ENCODE data around the gene GEMIN7. TPM values are rescaled to one million over a fixed set of nuclear protein-coding genes. Genes with fewer than 3 reads are reported as not detected.

GEMIN7 gene
- total and polyA plus RNA-seq, 9 donors, result 13.8 to 25.3 (median 21.4) TPM

GRCh38 chr19:45096700-45097099 lies 17.6 kb downstream of the GEMIN7 start:
- Histone ChIP-seq H3K27me3 (ENCODE audit: control insufficient read depth, insufficient read depth, low read length) (no peaks in the 10 kb centered on the region), H3K4me3 (ENCODE audit: low read length) (no peak overlapping the region), H3K27ac (ENCODE audit: low read length) (no peak overlapping the region), H3K4me1 (ENCODE audit: control insufficient read depth, insufficient read depth, low read length) (peaks cover 62% of the 10 kb centered on the region), H3K36me3 (ENCODE audit: control insufficient read depth, insufficient read depth, low read length) (peaks cover 10% of the 10 kb centered on the region), H3K9me3 (replicated peaks; ENCODE audit: control insufficient read depth, low read depth, low read length) (no peaks in the 10 kb centered on the region)
- whole genome bisulfite sequencing (ENCODE audit: insufficient coverage), result 85% methylated on average over 7 of the region's 7 CpGs
- DNase-seq, result no peak

- WGBS (ENCODE audit: insufficient coverage), result 75% methylated on average over 5 of the region's 7 CpGs
- no peak for DNase-seq
- Histone ChIP-seq H3K9me3 (replicated peaks; ENCODE audit: control insufficient read depth, low read depth, low read length) (no peaks in the 10 kb centered on the region), H3K36me3 (ENCODE audit: control insufficient read depth, insufficient read depth, low read length) (peaks cover 10% of the 10 kb centered on the region), H3K4me3 (ENCODE audit: low read length) (no peak overlapping the region), H3K4me1 (ENCODE audit: control insufficient read depth, insufficient read depth, low read length) (peaks cover 68% of the 10 kb centered on the region), H3K27me3 (ENCODE audit: control insufficient read depth, insufficient read depth, low read length) (no peaks in the 10 kb centered on the region), H3K27ac (ENCODE audit: low read length) (no peak overlapping the region)
These were observed 18.4 kb downstream of the GEMIN7 start for GRCh38 chr19:45097450-45097775.

DNA sequence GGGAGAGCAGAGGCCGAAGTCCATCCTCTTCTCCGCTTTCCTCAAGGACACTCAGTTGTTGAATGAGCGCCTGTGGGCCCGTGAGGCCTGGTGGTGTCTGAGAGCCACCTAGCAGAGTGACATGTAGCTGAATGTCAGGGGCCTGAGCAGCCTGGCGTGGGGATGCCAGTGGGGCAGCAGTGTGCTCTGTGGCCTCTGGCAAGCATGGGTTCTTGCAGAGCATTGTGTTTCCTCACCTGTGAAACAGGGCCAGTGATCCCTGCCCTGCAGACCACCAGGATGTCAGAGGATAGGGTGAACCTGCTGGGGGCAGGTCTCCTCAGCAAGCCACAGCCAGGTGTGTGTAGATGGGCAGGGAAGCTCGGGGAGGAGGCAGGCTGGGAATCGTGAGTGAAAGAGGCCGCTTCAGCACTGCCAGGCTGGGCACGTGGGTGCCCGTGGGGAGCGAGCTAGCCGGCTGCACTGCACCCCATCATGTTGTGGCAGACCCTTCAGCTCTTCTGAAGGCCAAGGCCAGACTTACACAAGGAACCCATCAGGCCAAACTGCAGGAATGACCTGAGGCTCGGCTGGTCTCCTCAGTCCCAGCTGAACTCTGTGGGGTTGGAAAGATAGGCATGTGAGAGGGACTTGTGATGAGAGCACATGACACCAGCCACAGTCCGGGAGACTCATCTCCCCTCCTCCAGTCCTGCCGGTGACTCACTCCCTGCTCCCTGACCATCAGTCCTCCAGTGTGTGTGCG lies 18.9 kb downstream of the GEMIN7 start:
- H3K36me3 ChIP-seq (ENCODE audit: control insufficient read depth, insufficient read depth, low read length), result peaks cover 10% of the 10 kb centered on the region
- H3K4me3 ChIP-seq (ENCODE audit: low read length), result no peak overlapping the region
- no peak overlapping the region for H3K27ac ChIP-seq (ENCODE audit: low read length)
- peak; percentile 45 for DNase-seq
- H3K27me3 ChIP-seq (ENCODE audit: control insufficient read depth, insufficient read depth, low read length), result no peaks in the 10 kb centered on the region
- H3K4me1 ChIP-seq (ENCODE audit: control insufficient read depth, insufficient read depth, low read length), result peaks cover 74% of the 10 kb centered on the region
- 78% methylated on average over 13 of the region's 16 CpGs for WGBS (ENCODE audit: insufficient coverage)
- no peaks in the 10 kb centered on the region for H3K9me3 ChIP-seq (replicated peaks; ENCODE audit: control insufficient read depth, low read depth, low read length)

GRCh38 chr19:45098521-45099466 lies 19.7 kb downstream of the GEMIN7 start:
- H3K27ac ChIP-seq (ENCODE audit: low read length), result peak overlapping the region; percentile 78
- H3K4me3 ChIP-seq (ENCODE audit: low read length), result no peak overlapping the region
- WGBS (ENCODE audit: insufficient coverage), result 44% methylated on average over 12 of the region's 15 CpGs
- H3K36me3 ChIP-seq (ENCODE audit: control insufficient read depth, insufficient read depth, low read length), result peaks cover 10% of the 10 kb centered on the region
- peaks cover 79% of the 10 kb centered on the region for H3K4me1 ChIP-seq (ENCODE audit: control insufficient read depth, insufficient read depth, low read length)
- H3K9me3 ChIP-seq (replicated peaks; ENCODE audit: control insufficient read depth, low read depth, low read length), result no peaks in the 10 kb centered on the region
- no peaks in the 10 kb centered on the region for H3K27me3 ChIP-seq (ENCODE audit: control insufficient read depth, insufficient read depth, low read length)
- DNase-seq, result peak; percentile 60

DNA sequence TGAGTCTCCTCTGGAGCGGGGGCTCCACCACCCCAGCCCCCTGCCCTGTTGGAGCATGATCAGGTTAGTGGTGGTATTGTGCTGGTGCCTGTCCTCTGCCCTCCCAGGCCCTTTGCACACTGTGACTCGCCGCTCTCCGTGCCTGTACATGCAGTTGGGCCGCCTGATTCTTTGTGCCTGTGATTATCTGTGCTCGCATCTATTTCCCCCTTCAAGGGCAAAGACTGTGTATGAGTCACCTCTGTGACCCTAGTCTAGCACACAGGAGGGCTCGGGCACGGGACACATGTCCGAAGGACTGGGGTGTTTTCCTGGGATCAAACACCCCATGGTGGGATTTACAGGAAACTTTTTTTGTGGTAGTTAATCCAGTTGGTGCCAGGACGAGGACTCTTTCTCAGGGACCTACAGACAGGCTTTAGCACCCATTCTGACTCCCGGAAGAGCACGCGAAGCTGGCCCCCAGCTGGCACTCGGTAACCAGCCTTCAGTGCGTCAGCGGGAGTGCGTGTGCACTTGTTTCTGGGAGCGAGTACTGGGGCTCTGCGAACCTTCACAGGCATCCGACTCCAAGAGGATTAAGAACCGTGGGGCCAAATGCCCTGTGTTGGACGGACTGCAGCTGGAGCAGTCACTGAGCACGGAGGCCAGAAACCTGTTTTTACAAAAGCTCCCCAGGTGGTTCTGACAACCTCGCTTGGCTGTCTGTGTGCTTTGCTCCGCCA lies 20.6 kb downstream of the GEMIN7 start:
- H3K36me3 ChIP-seq (ENCODE audit: control insufficient read depth, insufficient read depth, low read length), result peaks cover 10% of the 10 kb centered on the region
- peak; percentile 48 for DNase-seq
- H3K9me3 ChIP-seq (replicated peaks; ENCODE audit: control insufficient read depth, low read depth, low read length), result no peaks in the 10 kb centered on the region
- no peaks in the 10 kb centered on the region for H3K27me3 ChIP-seq (ENCODE audit: control insufficient read depth, insufficient read depth, low read length)
- WGBS (ENCODE audit: insufficient coverage), result 65% methylated on average over 21 of the region's 25 CpGs
- H3K4me3 ChIP-seq (ENCODE audit: low read length), result no peak overlapping the region
- peaks cover 79% of the 10 kb centered on the region for H3K4me1 ChIP-seq (ENCODE audit: control insufficient read depth, insufficient read depth, low read length)
- peak overlapping the region; percentile 78 for H3K27ac ChIP-seq (ENCODE audit: low read length)

DNA sequence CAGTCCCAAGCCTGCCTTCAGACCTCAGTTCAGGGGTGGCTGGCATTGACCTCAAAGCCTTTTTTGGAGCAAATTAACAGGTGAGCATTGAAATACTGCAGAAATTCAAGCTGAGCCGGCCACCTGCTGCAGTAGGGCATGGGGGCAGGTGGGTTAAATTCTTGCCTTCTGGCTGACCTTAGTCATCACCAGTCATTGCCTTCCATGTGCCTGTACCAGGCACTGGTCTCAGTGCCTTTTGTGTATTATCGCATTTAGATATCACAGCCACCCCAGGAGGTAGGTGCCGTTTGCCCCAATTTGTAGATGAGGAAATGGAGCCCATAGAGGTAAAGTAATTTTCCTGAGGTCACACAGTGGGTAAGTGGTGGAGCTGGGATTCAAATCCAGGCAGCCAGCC lies 21.1 kb downstream of the GEMIN7 start:
- WGBS (ENCODE audit: insufficient coverage), result 87% methylated on average over 2 of the region's 3 CpGs
- no peak overlapping the region for H3K4me3 ChIP-seq (ENCODE audit: low read length)
- peaks cover 84% of the 10 kb centered on the region for H3K4me1 ChIP-seq (ENCODE audit: control insufficient read depth, insufficient read depth, low read length)
- no peaks in the 10 kb centered on the region for H3K9me3 ChIP-seq (replicated peaks; ENCODE audit: control insufficient read depth, low read depth, low read length)
- peak overlapping the region; percentile 78 for H3K27ac ChIP-seq (ENCODE audit: low read length)
- DNase-seq, result no peak
- peaks cover 10% of the 10 kb centered on the region for H3K36me3 ChIP-seq (ENCODE audit: control insufficient read depth, insufficient read depth, low read length)
- no peaks in the 10 kb centered on the region for H3K27me3 ChIP-seq (ENCODE audit: control insufficient read depth, insufficient read depth, low read length)

- no peaks in the 10 kb centered on the region for H3K27me3 ChIP-seq (ENCODE audit: control insufficient read depth, insufficient read depth, low read length)
- DNase-seq, result no peak
- H3K4me3 ChIP-seq (ENCODE audit: low read length), result no peak overlapping the region
- H3K27ac ChIP-seq (ENCODE audit: low read length), result no peak overlapping the region
- 83% methylated on average over 8 of the region's 8 CpGs for WGBS (ENCODE audit: insufficient coverage)
- H3K9me3 ChIP-seq (replicated peaks; ENCODE audit: control insufficient read depth, low read depth, low read length), result no peaks in the 10 kb centered on the region
- peaks cover 89% of the 10 kb centered on the region for H3K4me1 ChIP-seq (ENCODE audit: control insufficient read depth, insufficient read depth, low read length)
- peaks cover 9% of the 10 kb centered on the region for H3K36me3 ChIP-seq (ENCODE audit: control insufficient read depth, insufficient read depth, low read length)
These were observed 21.8 kb downstream of the GEMIN7 start for GRCh38 chr19:45100846-45101252.

DNA sequence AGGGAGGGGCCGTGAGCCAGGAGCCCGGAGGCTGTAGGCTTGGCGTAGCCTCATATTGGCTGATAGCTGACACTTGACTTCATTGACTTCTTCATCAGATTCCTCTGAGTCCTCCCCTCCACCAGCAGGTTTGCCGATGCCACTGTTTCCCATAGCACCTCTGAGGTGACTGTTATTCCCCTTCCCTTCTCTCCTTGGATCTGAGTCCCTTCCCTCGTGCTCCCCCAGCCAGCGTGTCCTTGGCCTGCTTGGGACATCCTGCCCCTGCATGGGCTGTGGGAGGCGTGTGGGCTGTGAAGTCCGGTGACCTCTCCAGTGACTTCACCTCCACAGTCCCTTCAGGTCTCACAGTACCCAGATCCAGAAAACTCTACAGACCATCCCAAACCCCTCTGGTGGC lies 22.7 kb downstream of the GEMIN7 start:
- Histone ChIP-seq H3K4me3 (ENCODE audit: low read length) (no peak overlapping the region), H3K27ac (ENCODE audit: low read length) (no peak overlapping the region), H3K27me3 (ENCODE audit: control insufficient read depth, insufficient read depth, low read length) (no peaks in the 10 kb centered on the region), H3K4me1 (ENCODE audit: control insufficient read depth, insufficient read depth, low read length) (peaks cover 83% of the 10 kb centered on the region), H3K36me3 (ENCODE audit: control insufficient read depth, insufficient read depth, low read length) (peaks cover 6% of the 10 kb centered on the region), H3K9me3 (replicated peaks; ENCODE audit: control insufficient read depth, low read depth, low read length) (no peaks in the 10 kb centered on the region)
- DNase-seq, result no peak
- 88% methylated on average over 5 of the region's 8 CpGs for WGBS (ENCODE audit: insufficient coverage)

GRCh38 chr19:45102481-45102880 lies 23.4 kb downstream of the GEMIN7 start:
- 84% methylated on average over 6 of the region's 7 CpGs for WGBS (ENCODE audit: insufficient coverage)
- peaks cover 6% of the 10 kb centered on the region for H3K36me3 ChIP-seq (ENCODE audit: control insufficient read depth, insufficient read depth, low read length)
- H3K4me3 ChIP-seq (ENCODE audit: low read length), result no peak overlapping the region
- no peak overlapping the region for H3K27ac ChIP-seq (ENCODE audit: low read length)
- no peak for DNase-seq
- H3K4me1 ChIP-seq (ENCODE audit: control insufficient read depth, insufficient read depth, low read length), result peaks cover 78% of the 10 kb centered on the region
- no peaks in the 10 kb centered on the region for H3K9me3 ChIP-seq (replicated peaks; ENCODE audit: control insufficient read depth, low read depth, low read length)
- H3K27me3 ChIP-seq (ENCODE audit: control insufficient read depth, insufficient read depth, low read length), result no peaks in the 10 kb centered on the region

DNA sequence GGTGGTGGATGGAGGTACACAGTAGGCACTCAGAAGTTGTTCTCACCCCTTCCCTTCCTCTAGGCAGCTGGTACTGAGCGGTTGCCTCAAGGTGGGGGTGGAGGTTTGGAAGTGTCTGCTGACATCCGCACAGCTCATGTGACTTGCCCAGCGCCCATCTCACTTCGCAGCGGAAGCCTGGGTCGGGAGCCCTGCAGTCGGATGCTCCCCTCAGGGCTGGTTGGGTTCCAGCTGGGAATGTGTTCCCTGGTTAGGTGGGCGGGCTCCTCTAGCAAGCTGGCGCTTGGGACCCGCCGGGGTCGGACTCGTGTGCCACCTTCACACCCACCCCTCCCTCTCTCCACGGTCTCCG lies 24.1 kb downstream of the GEMIN7 start:
- H3K36me3 ChIP-seq (ENCODE audit: control insufficient read depth, insufficient read depth, low read length), result peaks cover 6% of the 10 kb centered on the region
- no peak overlapping the region for H3K4me3 ChIP-seq (ENCODE audit: low read length)
- peak overlapping the region; percentile 42 for H3K27ac ChIP-seq (ENCODE audit: low read length)
- no peaks in the 10 kb centered on the region for H3K9me3 ChIP-seq (replicated peaks; ENCODE audit: control insufficient read depth, low read depth, low read length)
- peak; percentile 54 for DNase-seq
- peaks cover 72% of the 10 kb centered on the region for H3K4me1 ChIP-seq (ENCODE audit: control insufficient read depth, insufficient read depth, low read length)
- WGBS (ENCODE audit: insufficient coverage), result 13% methylated on average over 8 of the region's 15 CpGs
- no peaks in the 10 kb centered on the region for H3K27me3 ChIP-seq (ENCODE audit: control insufficient read depth, insufficient read depth, low read length)

All from muscle of leg (tissue), 11 donors.